Measurements from ENCODE around the gene ZC3H15. TPM values are rescaled to one million over a fixed set of nuclear protein-coding genes. Genes with fewer than 3 reads are reported as not detected.
A peak's percentile ranks its signal among the peaks of the same experiment; 100 is the strongest.
"Not testable (repeated sequence)": the region's sequence is repeated elsewhere in the genome, so short reads cannot be mapped to it uniquely, and the experiment has no call there.

ZC3H15 gene
- 83.6 TPM for polyA plus RNA-seq (2013, experiment 1 of 4)
- polyA plus RNA-seq (2013, experiment 2 of 4), result 82.9 TPM
- polyA plus RNA-seq (2013, experiment 3 of 4), result 69.5 TPM
- 76.8 TPM for polyA plus RNA-seq (2013, experiment 4 of 4)

GRCh38 chr2:186485871-186486650 is at the start of gene ZC3H15:
Gene ZC3H15, plus strand, starts transcription at chr2:186486260. Its CDS starts 123 bp downstream, at chr2:186486383.
- WGBS, 2 experiments, result 0% methylated on average over 63 of the region's 63 CpGs
- Histone ChIP-seq H3K36me3 (ENCODE audit: control insufficient read depth, insufficient read depth, low read length) (no peaks in the 10 kb centered on the region), H3K27ac (ENCODE audit: insufficient read depth, low read depth, low read length, poor library complexity, severe bottlenecking) (peak within 1 kb of the TSS; percentile 98), H3K4me1 (ENCODE audit: control insufficient read depth, insufficient read depth, low read length) (peaks cover 4% of the 10 kb centered on the region), H3K9me3 (ENCODE audit: control insufficient read depth, low read length) (no peaks in the 10 kb centered on the region), H3K27me3 (ENCODE audit: control insufficient read depth, insufficient read depth, low read length, poor library complexity, severe bottlenecking) (no peaks in the 10 kb centered on the region), H3K4me3 (ENCODE audit: insufficient read depth, low read depth, low read length) (peak within 1 kb of the TSS; percentile 91)

GRCh38 chr2:186437719-186438118 is 48.3 kb upstream of the ZC3H15 start:
- Histone ChIP-seq H3K4me3 (ENCODE audit: insufficient read depth, low read depth, low read length) (no peak overlapping the region), H3K27ac (ENCODE audit: insufficient read depth, low read depth, low read length, poor library complexity, severe bottlenecking) (no peak overlapping the region), H3K36me3 (ENCODE audit: control insufficient read depth, insufficient read depth, low read length) (no peaks in the 10 kb centered on the region), H3K27me3 (ENCODE audit: control insufficient read depth, insufficient read depth, low read length, poor library complexity, severe bottlenecking) (no peaks in the 10 kb centered on the region), H3K4me1 (ENCODE audit: control insufficient read depth, insufficient read depth, low read length) (no peaks in the 10 kb centered on the region), H3K9me3 (ENCODE audit: control insufficient read depth, low read length) (no peaks in the 10 kb centered on the region)
- WGBS, 2 experiments, result 94% methylated on average over 6 of the region's 6 CpGs

- not testable (repeated sequence) for H3K4me1 ChIP-seq (ENCODE audit: control insufficient read depth, insufficient read depth, low read length); H3K27ac ChIP-seq (ENCODE audit: insufficient read depth, low read depth, low read length, poor library complexity, severe bottlenecking); H3K27me3 ChIP-seq (ENCODE audit: control insufficient read depth, insufficient read depth, low read length, poor library complexity, severe bottlenecking); H3K36me3 ChIP-seq (ENCODE audit: control insufficient read depth, insufficient read depth, low read length); H3K9me3 ChIP-seq (ENCODE audit: control insufficient read depth, low read length); H3K4me3 ChIP-seq (ENCODE audit: insufficient read depth, low read depth, low read length)
- 96 to 97% methylated on average over 5 of the region's 5 CpGs for WGBS, 2 experiments
Observed at GRCh38 chr2:186439673-186440095, 46.4 kb upstream of the ZC3H15 start.

GRCh38 chr2:186440506-186440905 is 45.6 kb upstream of the ZC3H15 start:
- H3K27ac ChIP-seq (ENCODE audit: insufficient read depth, low read depth, low read length, poor library complexity, severe bottlenecking), result no peak overlapping the region
- 92 to 97% methylated on average over 3 of the region's 3 CpGs for WGBS, 2 experiments
- no peaks in the 10 kb centered on the region for H3K4me1 ChIP-seq (ENCODE audit: control insufficient read depth, insufficient read depth, low read length)
- H3K36me3 ChIP-seq (ENCODE audit: control insufficient read depth, insufficient read depth, low read length), result no peaks in the 10 kb centered on the region
- H3K4me3 ChIP-seq (ENCODE audit: insufficient read depth, low read depth, low read length), result no peak overlapping the region
- H3K27me3 ChIP-seq (ENCODE audit: control insufficient read depth, insufficient read depth, low read length, poor library complexity, severe bottlenecking), result no peaks in the 10 kb centered on the region
- H3K9me3 ChIP-seq (ENCODE audit: control insufficient read depth, low read length), result no peaks in the 10 kb centered on the region

GRCh38 chr2:186442885-186443284 is 43.2 kb upstream of the ZC3H15 start:
- no peaks in the 10 kb centered on the region for H3K27me3 ChIP-seq (ENCODE audit: control insufficient read depth, insufficient read depth, low read length, poor library complexity, severe bottlenecking)
- no peaks in the 10 kb centered on the region for H3K4me1 ChIP-seq (ENCODE audit: control insufficient read depth, insufficient read depth, low read length)
- H3K9me3 ChIP-seq (ENCODE audit: control insufficient read depth, low read length), result no peaks in the 10 kb centered on the region
- 93 to 97% methylated on average over 3 of the region's 3 CpGs for WGBS, 2 experiments
- H3K27ac ChIP-seq (ENCODE audit: insufficient read depth, low read depth, low read length, poor library complexity, severe bottlenecking), result no peak overlapping the region
- no peaks in the 10 kb centered on the region for H3K36me3 ChIP-seq (ENCODE audit: control insufficient read depth, insufficient read depth, low read length)
- no peak overlapping the region for H3K4me3 ChIP-seq (ENCODE audit: insufficient read depth, low read depth, low read length)

- Histone ChIP-seq H3K27ac (ENCODE audit: insufficient read depth, low read depth, low read length, poor library complexity, severe bottlenecking) (no peak overlapping the region), H3K27me3 (ENCODE audit: control insufficient read depth, insufficient read depth, low read length, poor library complexity, severe bottlenecking) (no peaks in the 10 kb centered on the region), H3K36me3 (ENCODE audit: control insufficient read depth, insufficient read depth, low read length) (no peaks in the 10 kb centered on the region), H3K9me3 (ENCODE audit: control insufficient read depth, low read length) (no peaks in the 10 kb centered on the region), H3K4me1 (ENCODE audit: control insufficient read depth, insufficient read depth, low read length) (no peaks in the 10 kb centered on the region), H3K4me3 (ENCODE audit: insufficient read depth, low read depth, low read length) (no peak overlapping the region)
- 89 to 96% methylated on average over 2 of the region's 2 CpGs for WGBS, 2 experiments
Observed at GRCh38 chr2:186443851-186444250, 42.2 kb upstream of the ZC3H15 start.

- 93 to 94% methylated on average over 3 to 4 of the region's 4 CpGs for WGBS, 2 experiments
- Histone ChIP-seq H3K4me3 (ENCODE audit: insufficient read depth, low read depth, low read length) (no peak overlapping the region), H3K4me1 (ENCODE audit: control insufficient read depth, insufficient read depth, low read length) (no peaks in the 10 kb centered on the region), H3K27ac (ENCODE audit: insufficient read depth, low read depth, low read length, poor library complexity, severe bottlenecking) (no peak overlapping the region), H3K36me3 (ENCODE audit: control insufficient read depth, insufficient read depth, low read length) (no peaks in the 10 kb centered on the region), H3K27me3 (ENCODE audit: control insufficient read depth, insufficient read depth, low read length, poor library complexity, severe bottlenecking) (no peaks in the 10 kb centered on the region), H3K9me3 (ENCODE audit: control insufficient read depth, low read length) (no peaks in the 10 kb centered on the region)
Observed at GRCh38 chr2:186445506-186445905, 40.6 kb upstream of the ZC3H15 start.

- no peaks in the 10 kb centered on the region for H3K27me3 ChIP-seq (ENCODE audit: control insufficient read depth, insufficient read depth, low read length, poor library complexity, severe bottlenecking)
- H3K4me1 ChIP-seq (ENCODE audit: control insufficient read depth, insufficient read depth, low read length), result no peaks in the 10 kb centered on the region
- no peaks in the 10 kb centered on the region for H3K36me3 ChIP-seq (ENCODE audit: control insufficient read depth, insufficient read depth, low read length)
- H3K27ac ChIP-seq (ENCODE audit: insufficient read depth, low read depth, low read length, poor library complexity, severe bottlenecking), result no peak overlapping the region
- H3K4me3 ChIP-seq (ENCODE audit: insufficient read depth, low read depth, low read length), result no peak overlapping the region
- H3K9me3 ChIP-seq (ENCODE audit: control insufficient read depth, low read length), result no peaks in the 10 kb centered on the region
Observed at GRCh38 chr2:186455613-186456012, 30.4 kb upstream of the ZC3H15 start.

- H3K9me3 ChIP-seq (ENCODE audit: control insufficient read depth, low read length), result no peaks in the 10 kb centered on the region
- 85 to 93% methylated on average over 3 of the region's 4 CpGs for WGBS, 2 experiments
- H3K27ac ChIP-seq (ENCODE audit: insufficient read depth, low read depth, low read length, poor library complexity, severe bottlenecking), result no peak overlapping the region
- no peaks in the 10 kb centered on the region for H3K27me3 ChIP-seq (ENCODE audit: control insufficient read depth, insufficient read depth, low read length, poor library complexity, severe bottlenecking)
- no peaks in the 10 kb centered on the region for H3K36me3 ChIP-seq (ENCODE audit: control insufficient read depth, insufficient read depth, low read length)
- H3K4me1 ChIP-seq (ENCODE audit: control insufficient read depth, insufficient read depth, low read length), result no peaks in the 10 kb centered on the region
- H3K4me3 ChIP-seq (ENCODE audit: insufficient read depth, low read depth, low read length), result no peak overlapping the region
Observed at GRCh38 chr2:186456941-186457340, 29.1 kb upstream of the ZC3H15 start.

- Histone ChIP-seq H3K27ac (ENCODE audit: insufficient read depth, low read depth, low read length, poor library complexity, severe bottlenecking) (no peak overlapping the region), H3K36me3 (ENCODE audit: control insufficient read depth, insufficient read depth, low read length) (no peaks in the 10 kb centered on the region), H3K27me3 (ENCODE audit: control insufficient read depth, insufficient read depth, low read length, poor library complexity, severe bottlenecking) (no peaks in the 10 kb centered on the region), H3K4me3 (ENCODE audit: insufficient read depth, low read depth, low read length) (no peak overlapping the region), H3K4me1 (ENCODE audit: control insufficient read depth, insufficient read depth, low read length) (no peaks in the 10 kb centered on the region), H3K9me3 (ENCODE audit: control insufficient read depth, low read length) (no peaks in the 10 kb centered on the region)
- 89% methylated on average over 3 of the region's 3 CpGs for WGBS, 2 experiments
Observed at GRCh38 chr2:186457908-186458307, 28.2 kb upstream of the ZC3H15 start.

All from ectodermal cell (in vitro differentiated cells).